GM19035 (cell line): ENCODE results near the gene ACOX1.

Experiments used
- ATAC-seq: cut with Tn5 transposase; IDR thresholded peaks from one replicate; pipeline ENCODE4 v1.9.1; 2021; ENCODE audit not compliant: unreplicated experiment

Gene ACOX1

DNA sequence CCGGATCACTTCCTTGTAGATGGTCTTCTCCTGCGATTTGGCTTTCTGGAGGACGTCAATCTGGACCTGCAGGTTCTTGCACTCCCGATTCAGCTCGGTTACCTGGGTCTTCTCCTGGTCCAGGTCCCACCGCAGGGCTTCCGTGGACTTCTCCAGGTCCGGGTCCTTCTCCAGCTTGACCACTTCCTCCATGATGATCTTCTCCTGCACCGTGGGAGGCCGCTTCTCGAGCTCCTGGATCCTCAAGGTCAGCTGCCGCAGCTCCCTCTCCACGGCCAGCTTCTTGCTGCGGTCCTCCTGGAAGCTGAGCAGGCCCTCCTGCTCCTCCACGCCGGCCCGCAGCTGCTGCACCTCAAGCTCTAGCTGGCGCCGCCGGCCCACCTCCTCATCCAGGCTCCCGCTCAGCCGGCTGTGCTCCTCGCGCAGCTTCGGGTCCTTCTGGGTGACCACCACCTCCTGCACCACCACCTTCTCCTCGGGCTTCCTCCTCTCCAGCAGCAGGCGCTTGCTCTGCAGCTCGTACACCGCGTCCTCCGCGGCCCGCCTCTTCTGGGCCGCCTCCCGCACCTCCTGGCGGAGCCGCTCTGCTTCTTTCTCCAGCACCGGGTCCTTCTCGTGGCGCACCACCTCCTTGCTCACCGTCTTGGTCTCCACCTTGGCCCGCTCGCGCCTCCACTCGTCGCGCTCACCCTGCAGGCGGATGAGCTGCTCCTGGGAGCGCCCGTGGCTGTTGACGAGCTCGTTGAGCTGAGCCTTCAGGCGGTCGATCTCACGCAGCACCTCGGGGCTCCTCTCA is 29.9 kb upstream of the ACOX1 start:
- ATAC-seq = no peak

DNA sequence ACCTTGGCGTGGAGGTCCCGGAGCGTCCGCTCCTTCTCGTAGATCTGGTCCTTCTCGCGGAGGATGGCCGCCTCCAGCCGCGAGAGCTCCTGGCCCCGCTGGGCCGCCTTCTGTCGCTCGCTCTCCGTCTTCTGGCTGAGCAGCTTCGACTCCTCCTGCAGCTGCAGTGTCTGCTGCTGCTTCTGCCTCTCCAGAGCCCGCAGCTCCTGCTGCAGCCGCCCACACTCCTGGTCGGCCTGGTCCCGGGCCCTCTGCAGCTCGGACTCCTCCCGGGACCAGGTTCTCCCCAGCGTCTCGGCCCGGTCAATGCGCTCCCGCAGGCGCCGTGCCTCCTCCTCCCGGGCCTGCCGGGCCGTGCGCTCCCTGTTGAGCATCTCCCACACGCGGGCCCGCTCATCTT is 29.2 kb upstream of the ACOX1 start:
- no peak for ATAC-seq

DNA sequence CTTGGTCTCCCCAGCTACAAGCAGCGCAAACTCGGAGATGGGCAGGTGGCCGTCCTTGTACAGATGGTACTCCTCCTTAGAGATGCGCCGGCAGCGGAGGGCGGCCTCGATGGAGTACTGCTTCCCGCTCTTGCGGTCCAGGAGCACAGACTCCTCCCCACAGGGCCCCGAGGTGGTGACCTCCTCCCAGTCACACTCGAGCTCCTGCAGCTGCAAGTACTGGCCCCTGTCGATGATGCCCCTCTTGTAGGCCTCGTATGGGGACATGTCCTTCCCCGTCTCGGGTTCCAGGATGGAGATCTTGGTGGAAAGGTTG is 28.8 kb upstream of the ACOX1 start:
- no peak for ATAC-seq

DNA sequence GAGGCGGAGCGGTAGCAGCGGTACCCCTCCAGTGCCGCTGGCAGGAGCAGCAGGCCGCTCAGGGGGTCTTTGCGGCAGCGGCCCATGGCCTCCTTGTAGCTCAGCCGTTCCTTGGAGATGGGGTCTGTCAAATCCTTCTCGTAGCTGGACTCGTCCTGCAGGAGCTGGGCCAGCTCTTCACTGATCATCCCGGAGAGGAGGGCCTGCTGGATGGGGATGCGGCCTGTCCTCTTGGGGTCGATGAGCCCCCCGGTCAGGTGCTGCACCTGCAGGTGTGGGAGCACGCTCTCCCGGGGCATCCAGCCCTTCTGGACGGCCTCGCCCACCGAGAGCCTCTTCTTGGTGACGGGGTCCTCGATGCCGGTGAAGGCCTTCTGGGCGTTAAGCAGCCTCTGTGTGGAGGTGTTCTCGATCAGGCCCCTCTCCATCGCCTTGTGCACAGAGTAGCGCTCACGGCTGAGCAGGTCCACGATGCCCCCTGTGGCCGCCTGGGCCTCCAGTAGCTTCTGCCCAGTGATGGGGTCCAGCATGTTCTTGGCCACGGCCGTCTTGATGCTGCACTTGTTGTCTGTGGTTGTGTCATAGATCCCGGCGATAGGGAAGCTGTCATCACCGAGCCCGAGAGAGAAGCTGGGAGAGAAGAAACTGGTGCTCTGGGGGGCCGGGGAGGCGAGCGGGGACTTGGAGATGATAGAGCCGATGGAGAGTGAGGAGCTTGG is 28.3 kb upstream of the ACOX1 start:
- no peak for ATAC-seq

DNA sequence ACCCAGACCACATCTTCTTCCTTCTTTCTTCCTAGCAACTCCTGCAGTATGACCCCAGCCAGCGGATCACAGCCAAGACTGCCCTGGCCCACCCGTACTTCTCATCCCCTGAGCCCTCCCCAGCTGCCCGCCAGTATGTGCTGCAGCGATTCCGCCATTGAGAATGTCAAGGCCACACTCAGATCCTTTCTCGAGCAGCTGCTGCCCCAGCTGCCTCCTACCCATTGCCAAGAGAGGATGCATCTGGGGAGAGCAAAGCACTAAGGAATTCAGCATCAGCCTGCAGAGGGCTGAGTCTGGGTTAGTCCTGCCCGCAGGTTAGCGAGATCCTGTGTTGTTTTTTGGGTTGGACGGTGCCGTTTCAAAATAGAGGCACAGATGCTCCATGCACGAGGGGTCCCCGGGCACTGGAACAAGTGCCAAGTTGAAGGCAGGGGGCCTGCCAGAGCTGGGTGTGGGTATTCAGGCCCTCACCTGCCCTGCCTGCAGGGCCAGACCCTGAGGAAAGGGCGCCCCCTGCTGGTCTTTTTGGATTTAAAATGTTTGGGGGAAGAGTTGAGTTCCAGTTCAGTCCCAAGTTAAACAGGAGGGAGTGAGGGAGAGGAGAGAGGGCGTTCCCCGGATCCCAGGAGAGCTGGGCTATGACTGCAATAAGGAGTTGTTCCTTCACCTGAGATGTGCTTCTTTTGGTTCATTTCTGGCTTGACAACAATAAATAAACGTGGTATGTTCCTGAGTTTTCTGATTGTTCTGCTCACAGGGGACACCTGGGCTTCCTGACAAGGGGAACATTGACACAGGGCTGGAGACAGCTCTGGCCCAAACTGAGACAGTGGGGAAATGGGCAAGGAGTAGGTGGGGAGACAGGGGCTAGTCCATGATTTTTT is 26.5 kb upstream of the ACOX1 start:
- ATAC-seq = no peak

- ATAC-seq = no peak
Observed at GRCh38 chr17:76004750-76005262, 25.8 kb upstream of the ACOX1 start.

- ATAC-seq = no peak
Observed at GRCh38 chr17:76003915-76004314, 24.9 kb upstream of the ACOX1 start.

DNA sequence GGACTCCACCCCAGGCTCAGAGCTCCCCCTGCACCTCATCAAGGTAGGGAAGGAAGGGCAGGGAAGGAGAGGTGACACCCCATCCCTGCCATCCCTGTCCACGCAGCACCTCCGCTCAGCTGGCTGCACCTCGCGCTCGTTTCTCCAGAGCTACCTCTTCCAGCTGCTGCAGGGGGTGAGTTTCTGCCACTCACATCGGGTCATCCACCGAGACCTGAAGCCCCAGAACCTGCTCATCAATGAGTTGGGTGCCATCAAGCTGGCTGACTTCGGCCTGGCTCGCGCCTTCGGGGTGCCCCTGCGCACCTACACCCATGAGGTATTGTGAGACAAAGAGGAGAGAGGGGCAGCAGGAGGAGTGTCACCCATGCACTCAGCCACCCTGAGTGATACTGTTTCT is 23.1 kb upstream of the ACOX1 start:
- ATAC-seq = no peak

- ATAC-seq = no peak
Observed at GRCh38 chr17:76000755-76001521, 22.0 kb upstream of the ACOX1 start, which contains the start of gene CDK3. Gene CDK3 (plus strand): TSS chr17:76000855. CDS start chr17:76001426, 571 bp downstream.

DNA sequence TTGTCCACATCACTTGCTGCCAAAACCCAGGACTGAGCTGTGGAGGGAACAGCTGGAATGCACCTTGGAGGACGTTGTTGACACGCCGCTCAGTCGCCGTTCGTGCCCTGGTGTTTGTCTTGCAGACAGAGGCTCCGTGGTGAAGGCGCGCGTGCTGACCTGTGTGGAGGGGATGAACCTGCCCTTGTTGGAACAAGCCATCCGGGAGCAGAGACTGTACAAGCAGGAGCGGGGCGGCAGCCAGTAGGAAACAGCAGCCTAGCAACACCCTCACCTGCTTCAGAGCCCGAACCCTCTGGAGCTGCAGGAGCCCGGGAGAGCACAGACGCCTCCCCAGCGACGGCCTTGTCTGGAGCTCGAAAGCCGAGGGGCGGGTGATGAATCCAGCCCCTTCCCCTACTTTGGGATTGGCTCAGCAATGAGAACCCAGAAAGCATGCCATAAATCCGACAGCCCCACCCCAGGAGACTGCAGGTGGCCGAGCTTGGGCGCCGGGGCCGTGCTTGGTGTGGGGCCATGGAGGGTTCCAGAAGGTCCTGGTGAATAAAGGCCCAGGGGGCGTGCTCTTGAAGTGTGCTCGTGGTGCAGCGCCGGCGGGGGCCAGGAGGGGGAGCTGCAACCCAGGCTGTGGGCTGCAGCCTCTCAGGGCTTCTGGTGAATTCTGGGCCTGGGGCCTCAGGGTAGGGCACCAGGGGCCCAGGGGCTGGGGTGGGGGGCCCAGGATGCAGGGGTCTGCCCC is 21.2 kb upstream of the ACOX1 start:
- ATAC-seq = no peak

- ATAC-seq = no peak
Observed at GRCh38 chr17:75998327-75998795, 19.4 kb upstream of the ACOX1 start.

DNA sequence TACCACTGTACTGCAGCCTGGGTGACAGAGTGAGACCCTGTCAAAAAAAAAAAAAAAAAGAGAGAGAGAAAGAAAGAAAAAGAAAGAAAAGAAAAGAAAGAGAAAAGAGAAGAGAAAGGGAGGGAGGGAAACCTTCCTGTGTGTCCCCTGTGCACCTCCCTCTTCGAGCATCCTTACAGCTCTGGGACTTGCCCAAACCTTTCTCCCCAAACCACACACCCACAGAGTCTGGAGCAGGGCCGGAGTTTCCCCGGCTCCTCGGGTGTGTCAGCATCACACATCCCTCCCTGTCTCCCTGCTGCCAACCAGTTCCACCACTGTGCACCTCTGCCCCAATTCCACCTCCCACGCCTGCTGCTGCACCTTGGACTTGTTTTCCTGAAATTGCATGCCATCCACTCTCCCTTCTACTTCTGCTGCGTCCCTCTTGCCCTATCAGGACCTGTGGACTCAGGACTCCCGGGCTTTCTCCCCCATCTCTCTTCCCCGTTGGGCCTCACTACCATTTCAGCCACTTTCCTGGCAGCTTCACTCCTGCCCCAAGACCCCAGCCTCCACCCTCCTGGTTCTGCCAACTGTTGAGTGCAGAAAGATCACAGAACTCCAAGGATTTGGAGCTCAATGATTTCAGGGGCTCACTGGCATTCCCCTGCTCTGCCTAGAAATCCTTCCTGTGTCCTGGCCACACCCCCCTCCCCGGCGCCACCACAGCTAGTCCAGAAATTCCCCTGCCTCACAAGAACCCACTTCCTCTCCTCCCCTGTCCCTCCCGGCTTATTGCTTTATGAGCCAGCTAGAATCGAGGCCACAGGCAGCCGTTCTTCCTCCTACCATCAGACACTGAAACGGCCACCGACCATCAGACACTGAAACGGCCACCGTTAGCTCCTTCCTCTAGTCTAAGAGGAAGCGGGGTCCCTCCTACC is 18.0 kb upstream of the ACOX1 start:
- no peak for ATAC-seq

DNA sequence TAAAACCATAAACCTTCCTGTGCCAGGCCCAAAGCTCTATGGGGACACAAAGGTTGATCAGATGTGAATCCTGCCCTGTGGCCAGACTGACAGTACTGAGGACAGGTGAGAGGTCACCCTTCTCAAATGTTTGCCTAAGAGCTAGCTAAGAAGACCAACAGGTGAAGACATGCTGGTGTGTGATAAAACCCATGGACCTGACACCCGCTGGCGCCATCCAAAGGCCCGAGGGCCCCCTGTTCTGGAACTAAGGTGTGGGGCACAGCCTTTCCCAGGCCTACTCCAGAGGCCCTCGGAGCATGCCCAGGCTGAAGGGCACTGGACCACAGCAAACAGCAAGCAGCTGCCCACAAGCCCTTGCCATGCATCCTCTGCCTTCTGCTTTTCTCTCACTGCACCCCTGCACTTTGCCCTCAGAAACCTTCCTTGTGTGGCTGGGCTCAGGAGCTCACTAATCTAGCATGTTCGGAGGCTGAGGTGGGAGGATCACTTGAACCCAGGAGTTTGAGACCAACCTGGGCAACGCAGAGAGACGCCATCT is 16.5 kb upstream of the ACOX1 start:
- no peak for ATAC-seq

DNA sequence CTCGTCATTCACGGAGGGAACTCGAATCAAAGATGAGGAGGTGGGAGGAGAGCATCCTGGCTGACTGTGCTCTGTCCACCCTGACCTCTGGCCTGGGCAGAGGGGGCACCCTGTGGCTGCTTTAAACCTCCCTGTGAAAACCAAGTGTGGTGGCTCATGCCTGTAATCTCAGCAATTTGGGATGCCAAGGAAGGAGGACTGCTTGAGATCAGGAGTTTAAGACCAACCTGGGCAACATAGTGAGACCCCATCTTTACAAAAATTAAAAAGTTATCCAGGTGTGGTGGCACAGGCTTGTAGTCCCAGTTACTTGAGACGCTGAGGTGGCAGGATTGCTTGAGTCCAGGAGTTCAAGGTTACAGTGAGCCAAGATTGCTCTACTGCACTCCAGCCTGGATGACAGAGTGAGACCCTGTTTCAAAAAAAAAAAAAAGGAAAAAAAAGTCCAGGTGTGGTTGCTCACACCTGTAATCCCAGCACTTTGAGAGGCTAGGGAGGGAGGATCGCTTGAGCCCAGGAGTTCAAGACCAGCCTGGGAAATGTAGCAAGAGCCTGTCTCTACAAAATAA is 15.9 kb upstream of the ACOX1 start:
- ATAC-seq = no peak

DNA sequence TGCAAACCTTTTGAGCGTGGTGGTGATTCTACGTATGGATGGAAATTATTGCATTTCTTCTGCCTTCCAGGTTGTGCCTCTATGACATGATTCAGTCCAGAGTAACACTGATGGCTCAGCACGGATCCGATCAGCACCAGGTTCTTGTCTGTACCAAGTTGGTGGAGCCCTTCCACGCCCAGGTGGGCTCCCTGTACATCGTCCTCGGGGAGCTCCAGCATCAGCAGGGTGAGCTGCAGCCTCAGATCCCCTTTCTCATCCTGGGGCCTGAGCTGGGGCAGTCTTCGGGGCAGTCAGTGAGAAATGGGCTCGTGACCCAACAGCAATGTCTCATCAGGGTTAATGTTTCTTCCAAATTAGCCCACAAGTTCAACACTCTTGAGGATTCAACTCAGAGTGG is 12.4 kb upstream of the ACOX1 start:
- no peak for ATAC-seq

GRCh38 chr17:75987041-75987440 is 8.1 kb upstream of the ACOX1 start:
- no peak for ATAC-seq

DNA sequence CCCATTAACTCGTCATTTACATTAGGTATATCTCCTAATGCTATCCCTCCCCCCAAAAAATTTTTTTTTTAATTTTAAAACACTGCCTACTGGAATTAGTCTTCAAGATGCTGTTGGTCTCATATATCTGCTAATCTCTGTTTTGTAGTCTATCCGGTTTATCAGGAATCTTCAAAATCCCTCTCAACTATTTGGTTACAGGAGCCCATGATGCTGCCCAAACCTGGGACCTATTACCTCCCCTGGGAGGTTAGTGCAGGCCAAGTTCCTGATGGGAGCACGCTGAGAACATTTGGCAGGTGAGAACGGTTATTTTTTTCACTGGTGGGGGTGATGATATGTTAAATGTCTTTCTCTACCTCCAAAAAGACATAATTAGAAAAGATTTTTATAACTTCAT is 7.0 kb upstream of the ACOX1 start:
- no peak for ATAC-seq

DNA sequence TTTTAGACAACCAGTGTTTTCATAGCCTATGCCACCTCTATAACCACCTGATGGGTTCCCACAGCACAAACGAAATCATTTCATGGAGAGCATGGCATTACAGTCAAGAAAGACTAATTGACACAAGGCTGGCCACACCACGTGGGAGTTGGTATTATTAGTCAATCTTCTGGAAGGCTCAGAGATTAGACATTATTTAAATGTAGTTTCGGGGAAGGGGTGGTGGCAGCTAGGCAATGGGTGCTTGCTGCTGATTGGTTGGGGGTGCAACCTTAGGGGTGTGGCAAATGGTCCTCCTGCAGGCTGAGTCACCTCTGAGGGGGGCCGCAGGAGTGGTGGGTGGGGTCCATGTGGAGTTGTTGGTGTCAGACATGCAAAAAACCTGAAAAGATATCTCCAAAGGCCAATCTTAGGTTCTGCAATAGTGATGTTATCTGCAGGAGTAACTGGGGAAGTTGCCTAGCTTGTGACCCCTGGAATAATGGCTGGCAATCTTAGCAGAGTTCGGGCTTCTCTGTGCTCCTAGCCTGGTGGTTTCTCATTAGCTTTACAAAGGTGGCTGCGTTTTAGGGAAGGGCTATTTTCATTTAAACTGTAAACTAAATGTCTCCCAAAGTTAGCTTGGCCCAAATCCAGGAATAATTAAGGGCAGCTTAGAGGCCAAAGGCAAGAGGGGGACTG is 4.7 kb upstream of the ACOX1 start:
- ATAC-seq = no peak
